LNCaP clone FGC (cell line): ENCODE data around the gene STK39.

Experiments used
- DNase-seq: peaks from one replicate; pipeline ENCODE4 v3.0.0-alpha.2; 2011; ENCODE audit warnings: low read depth
- H3K4me3 ChIP-seq: 2 replicates; pipeline ENCODE4 v1.5.1; 2011; ENCODE audit warnings: mild to moderate bottlenecking, low read depth, low read length, control low read depth
- CTCF ChIP-seq: IDR thresholded peaks from 2 replicates; pipeline ENCODE4 v1.5.1; 2012; ENCODE audit warnings: mild to moderate bottlenecking; ENCODE audit not compliant: control insufficient read depth, insufficient read depth; ENCODE audit errors: extremely low read depth

STK39 gene

GRCh38 chr2:168171059-168171762 lies 76.2 kb downstream of the STK39 start:
- no peak for DNase-seq

GRCh38 chr2:168169097-168169745 lies 78.2 kb downstream of the STK39 start:
- DNase-seq: no peak
- TF ChIP-seq CTCF: no peak

More at GRCh38 chr2:168171059-168171762, 76.2 kb downstream of the STK39 start:
- TF ChIP-seq CTCF: no peak
- H3K4me3 ChIP-seq: no peak overlapping the region

GRCh38 chr2:168167511-168168263 lies 79.7 kb downstream of the STK39 start:
- DNase-seq: no peak
- H3K4me3 ChIP-seq: no peak overlapping the region
- no peak for TF ChIP-seq CTCF

More at GRCh38 chr2:168169097-168169745, 78.2 kb downstream of the STK39 start:
- no peak overlapping the region for H3K4me3 ChIP-seq

GRCh38 chr2:168166902-168167510 lies 80.4 kb downstream of the STK39 start:
- no peak overlapping the region for H3K4me3 ChIP-seq
- DNase-seq: no peak
- no peak for TF ChIP-seq CTCF

- no peak for DNase-seq
- no peak overlapping the region for H3K4me3 ChIP-seq
- no peak for TF ChIP-seq CTCF
Observed at GRCh38 chr2:168165985-168166901, 81.2 kb downstream of the STK39 start.

- DNase-seq: no peak
- no peak for TF ChIP-seq CTCF
- H3K4me3 ChIP-seq: no peak overlapping the region
Observed at GRCh38 chr2:168165397-168165796, 82.0 kb downstream of the STK39 start.
